Trophoblast cell (in vitro differentiated cells and primary cell): ENCODE measurements around the gene EHD4.

Experiments
- DNase-seq, 2 donors: peaks; one replicate each; pipeline ENCODE4 v3.0.0-alpha.2; 2016
- H2AFZ ChIP-seq: 2 replicates; pipeline ENCODE4 v1.6.1; 2013; ENCODE audit warnings: low read length, moderate library complexity, mild to moderate bottlenecking; ENCODE audit not compliant: insufficient read depth, poor library complexity
- H2AK5ac ChIP-seq: 2 replicates; pipeline ENCODE4 v1.6.1; 2013; ENCODE audit warnings: mild to moderate bottlenecking, low read length
- H2BK120ac ChIP-seq: 2 replicates; pipeline ENCODE4 v1.6.1; 2013; ENCODE audit warnings: low read length, mild to moderate bottlenecking, moderate library complexity; ENCODE audit not compliant: insufficient read depth, poor library complexity
- H2BK12ac ChIP-seq: 2 replicates; pipeline ENCODE4 v1.6.1; 2013; ENCODE audit warnings: mild to moderate bottlenecking, low read length, moderate library complexity
- H2BK5ac ChIP-seq: 2 replicates; pipeline ENCODE4 v1.6.1; 2013; ENCODE audit warnings: low read length, low read depth, moderate library complexity, mild to moderate bottlenecking; ENCODE audit not compliant: poor library complexity
- H3K14ac ChIP-seq: 2 replicates; pipeline ENCODE4 v1.6.1; 2013; ENCODE audit warnings: mild to moderate bottlenecking, low read length
- H3K18ac ChIP-seq: 2 replicates; pipeline ENCODE4 v1.6.1; 2013; ENCODE audit warnings: mild to moderate bottlenecking, low read length
- H3K23ac ChIP-seq: 2 replicates; pipeline ENCODE4 v1.6.1; 2013; ENCODE audit warnings: low read length
- H3K27ac ChIP-seq: 2 replicates; pipeline ENCODE4 v1.5.1; 2013; ENCODE audit warnings: low read depth, mild to moderate bottlenecking, inconsistent platforms, low read length, moderate library complexity
- H3K27me3 ChIP-seq: 2 replicates; pipeline ENCODE4 v1.6.1; 2013; ENCODE audit warnings: inconsistent platforms, mild to moderate bottlenecking, low read length, moderate library complexity; ENCODE audit not compliant: insufficient read depth
- H3K36me3 ChIP-seq, 2 experiments: 1 replicate in 1 of 2; 2 replicates in 1 of 2; pipeline ENCODE4 v1.6.1; 2013; ENCODE audit warnings: low read length in 2 of 2, mild to moderate bottlenecking in 2 of 2, moderate library complexity in 1 of 2; ENCODE audit not compliant: insufficient read depth in 2 of 2, control insufficient read depth in 1 of 2
- H3K4ac ChIP-seq: 2 replicates; pipeline ENCODE4 v1.6.1; 2013; ENCODE audit warnings: low read depth, mild to moderate bottlenecking, low read length, moderate library complexity
- H3K4me1 ChIP-seq, 2 experiments: 1 replicate in 1 of 2; 2 replicates in 1 of 2; pipeline ENCODE4 v1.6.1; 2013; ENCODE audit warnings: low read length in 2 of 2, mild to moderate bottlenecking in 2 of 2, moderate library complexity in 1 of 2; ENCODE audit not compliant: insufficient read depth in 2 of 2, control insufficient read depth in 1 of 2
- H3K4me2 ChIP-seq: 2 replicates; pipeline ENCODE4 v1.6.1; 2013; ENCODE audit warnings: inconsistent platforms, mild to moderate bottlenecking, low read length, moderate library complexity
- H3K4me3 ChIP-seq: 2 replicates; pipeline ENCODE4 v1.5.1; 2013; ENCODE audit warnings: mild to moderate bottlenecking, low read depth, low read length, inconsistent platforms
- H3K79me1 ChIP-seq: one replicate; pipeline ENCODE4 v1.6.1; 2013; ENCODE audit warnings: low read length
- H3K79me2 ChIP-seq: 2 replicates; pipeline ENCODE4 v1.6.1; 2013; ENCODE audit warnings: low read length, mild to moderate bottlenecking; ENCODE audit not compliant: control insufficient read depth, insufficient read depth, poor library complexity
- H3K9ac ChIP-seq: 2 replicates; pipeline ENCODE4 v1.6.1; 2013; ENCODE audit warnings: mild to moderate bottlenecking, low read length
- H3K9me3 ChIP-seq: 2 replicates; pipeline ENCODE4 v1.6.1; 2013; ENCODE audit warnings: low read depth, mild to moderate bottlenecking, control low read depth, inconsistent platforms, low read length; ENCODE audit not compliant: insufficient read depth
- H4K12ac ChIP-seq: 2 replicates; pipeline ENCODE4 v1.6.1; 2013; ENCODE audit warnings: low read depth, mild to moderate bottlenecking, low read length, moderate library complexity
- H4K8ac ChIP-seq: 2 replicates; pipeline ENCODE4 v1.6.1; 2013; ENCODE audit warnings: low read depth, mild to moderate bottlenecking, low read length, moderate library complexity
- H4K91ac ChIP-seq: one replicate; pipeline ENCODE4 v1.6.1; 2013; ENCODE audit warnings: low read depth, mild to moderate bottlenecking, low read length, moderate library complexity
- WGBS: extraction: QIAGEN DNeasy Blood & Tissue Kit; methylation state at CpG from one replicate; pipeline ENCODE4 v1.1.7; 2013; ENCODE audit warnings: missing lambda C conversion rate; ENCODE audit not compliant: insufficient read length, insufficient coverage; ENCODE audit errors: extremely low coverage; 5-methylcytosine and 5-hydroxymethylcytosine counted together

The EHD4 gene

DNA sequence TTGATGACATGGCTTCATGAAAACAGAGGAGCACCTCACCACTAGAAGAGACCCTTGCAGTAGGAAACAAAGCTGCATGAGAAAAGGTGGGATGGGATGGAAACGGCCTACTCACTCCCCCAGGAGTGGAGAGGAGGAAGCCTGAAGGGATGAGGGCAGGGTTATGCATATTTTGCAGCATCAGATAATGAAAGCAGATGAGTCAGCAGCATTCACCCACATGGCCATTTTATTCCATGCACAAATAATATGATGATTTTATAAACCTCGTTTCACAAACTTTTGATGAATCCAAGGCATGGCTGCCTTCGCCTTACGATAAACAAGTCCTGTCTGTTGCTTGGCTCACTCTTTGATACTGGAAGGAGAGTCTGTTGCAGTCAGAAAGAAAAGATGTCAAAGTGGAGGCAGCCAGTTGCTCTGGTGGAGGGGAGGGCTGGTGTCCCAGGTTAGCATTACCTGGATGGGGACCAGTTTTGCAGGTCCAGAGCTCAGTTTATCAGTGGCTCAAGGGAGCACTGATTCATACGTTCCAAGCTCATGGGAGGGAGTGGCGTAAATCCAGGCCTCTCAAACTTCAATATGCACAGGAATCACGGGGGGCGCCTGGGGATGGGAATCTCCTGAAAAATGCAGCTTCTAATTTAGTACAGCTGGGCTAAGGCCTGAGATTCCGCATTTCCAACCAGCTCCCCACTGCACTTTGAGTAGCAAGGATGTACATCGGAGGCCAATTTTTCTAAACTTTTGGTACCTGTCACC, 9.2 kb upstream of the EHD4 start:
- H3K4me1 ChIP-seq, result peaks cover 17 to 21% of the 10 kb centered on the region in 2 experiments
- H2AFZ ChIP-seq, result no peak overlapping the region
- H3K79me1 ChIP-seq, result peaks cover 7% of the 10 kb centered on the region
- no peak overlapping the region for H4K8ac ChIP-seq
- no peak overlapping the region for H2BK12ac ChIP-seq
- H3K4me3 ChIP-seq, result no peak overlapping the region
- H3K23ac ChIP-seq, result no peak overlapping the region
- no peak overlapping the region for H2AK5ac ChIP-seq
- no peaks in the 10 kb centered on the region for H3K79me2 ChIP-seq
- H3K18ac ChIP-seq, result no peak overlapping the region
- H3K4ac ChIP-seq, result no peak overlapping the region
- H3K36me3 ChIP-seq, result no peaks in the 10 kb centered on the region
- no CpG with 5 or more reads among the region's 10 CpGs for WGBS
- H2BK120ac ChIP-seq, result no peak overlapping the region
- no peaks in the 10 kb centered on the region for H3K9me3 ChIP-seq
- H2BK5ac ChIP-seq, result no peak overlapping the region
- H4K91ac ChIP-seq, result no peak overlapping the region
- H3K9ac ChIP-seq, result no peak overlapping the region
- no peaks in the 10 kb centered on the region for H3K27me3 ChIP-seq
- no peak overlapping the region for H3K14ac ChIP-seq
- no peak overlapping the region for H4K12ac ChIP-seq
- no peak overlapping the region for H3K27ac ChIP-seq
- no peak overlapping the region for H3K4me2 ChIP-seq
- DNase-seq, result peak; percentile 45 to 73

DNA sequence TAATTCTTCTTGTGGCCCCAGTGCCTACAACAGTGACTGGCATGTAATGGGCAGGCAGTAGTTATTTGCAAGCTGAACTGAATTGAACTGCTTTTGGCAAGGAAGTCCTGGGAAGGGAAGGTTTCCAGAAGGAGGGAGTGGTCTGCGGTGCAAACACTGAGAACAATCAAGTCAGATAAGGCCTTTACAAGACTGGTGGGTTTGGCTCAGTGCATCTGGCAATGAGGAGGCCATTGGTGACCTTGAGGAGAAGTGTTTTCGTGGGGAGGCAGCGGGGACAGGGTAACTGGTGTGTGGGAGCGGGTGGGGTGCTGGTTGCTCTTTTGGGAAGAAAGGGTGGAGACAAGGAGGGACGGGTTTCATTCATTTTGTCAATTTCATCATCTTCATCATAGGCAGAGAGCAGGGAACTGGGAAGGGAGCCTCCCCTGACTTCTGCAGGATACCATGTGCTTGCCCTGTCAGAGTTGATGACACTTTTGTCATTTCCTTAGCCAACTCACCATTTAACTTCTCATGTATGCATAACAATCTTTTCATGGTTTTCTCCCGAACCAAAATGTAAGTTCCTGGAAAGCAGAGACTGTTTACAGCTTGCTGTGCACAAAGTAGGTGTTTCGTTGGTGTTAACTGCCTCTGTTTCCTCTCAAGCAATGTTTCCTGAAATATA, 8.4 kb upstream of the EHD4 start:
- H3K79me2 ChIP-seq, result no peaks in the 10 kb centered on the region
- no peak for DNase-seq
- H3K4me3 ChIP-seq, result no peak overlapping the region
- H3K14ac ChIP-seq, result peak overlapping the region; percentile 26
- peak overlapping the region; percentile 70 for H4K91ac ChIP-seq
- H2AFZ ChIP-seq, result no peak overlapping the region
- no peak overlapping the region for H3K4ac ChIP-seq
- no peak overlapping the region for H4K12ac ChIP-seq
- peaks cover 17 to 21% of the 10 kb centered on the region in 2 experiments for H3K4me1 ChIP-seq
- H2BK12ac ChIP-seq, result peak overlapping the region; percentile 29
- H4K8ac ChIP-seq, result peak overlapping the region; percentile 25
- no peak overlapping the region for H3K18ac ChIP-seq
- H2BK120ac ChIP-seq, result peak overlapping the region; percentile 26
- no peak overlapping the region for H2AK5ac ChIP-seq
- WGBS, result no CpG with 5 or more reads among the region's 7 CpGs
- H3K9me3 ChIP-seq, result no peaks in the 10 kb centered on the region
- H3K9ac ChIP-seq, result no peak overlapping the region
- peaks cover 7% of the 10 kb centered on the region for H3K79me1 ChIP-seq
- H3K23ac ChIP-seq, result no peak overlapping the region
- peak overlapping the region; percentile 16 for H2BK5ac ChIP-seq
- H3K36me3 ChIP-seq, result no peaks in the 10 kb centered on the region
- no peak overlapping the region for H3K4me2 ChIP-seq
- no peak overlapping the region for H3K27ac ChIP-seq
- no peaks in the 10 kb centered on the region for H3K27me3 ChIP-seq

DNA sequence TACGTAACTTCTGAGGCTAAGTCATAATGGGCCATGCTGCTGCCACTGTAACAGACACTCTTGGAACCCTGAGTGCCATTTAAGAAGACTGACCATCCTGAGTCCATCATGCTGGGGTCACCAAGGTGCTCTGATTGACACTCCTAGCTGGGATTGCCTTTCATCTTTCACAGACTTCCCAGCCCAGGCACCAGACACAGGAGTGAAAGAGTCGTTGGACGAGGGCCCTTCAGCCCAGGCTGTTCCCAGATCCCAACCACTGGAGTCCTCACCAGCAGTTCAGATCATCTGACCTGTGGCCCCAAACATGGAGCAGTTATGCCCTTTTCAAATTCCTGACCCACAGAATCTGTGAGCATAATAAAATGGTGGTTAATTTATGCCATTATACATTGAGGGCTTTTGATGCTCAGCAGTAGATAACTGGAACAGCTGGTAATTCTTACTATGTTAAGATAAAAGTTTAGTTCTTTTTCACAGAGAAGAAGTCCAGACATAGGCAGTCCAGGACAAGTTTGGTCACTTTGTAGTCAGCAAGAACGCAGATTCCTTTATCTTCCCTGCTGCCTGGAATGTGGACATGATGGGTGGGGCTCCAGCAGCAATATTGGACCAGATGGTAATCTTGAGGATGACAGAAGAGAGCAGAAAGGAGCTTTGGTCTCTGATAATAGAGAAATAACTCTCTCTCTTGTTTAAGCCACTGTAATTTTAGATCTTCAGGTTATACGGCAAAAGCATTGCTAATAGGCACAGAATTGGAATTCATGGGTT, 7.3 kb upstream of the EHD4 start:
- Histone ChIP-seq H2AFZ (no peak overlapping the region), H2BK12ac (no peak overlapping the region), H3K4me2 (no peak overlapping the region), H3K9me3 (no peaks in the 10 kb centered on the region), H3K23ac (no peak overlapping the region), H3K79me2 (no peaks in the 10 kb centered on the region), H3K14ac (no peak overlapping the region), H2BK5ac (no peak overlapping the region), H3K9ac (no peak overlapping the region), H4K91ac (no peak overlapping the region), H3K4me1 (peaks cover 17 to 21% of the 10 kb centered on the region in 2 experiments), H4K8ac (no peak overlapping the region), H3K18ac (no peak overlapping the region), H4K12ac (no peak overlapping the region), H3K4ac (no peak overlapping the region), H2BK120ac (no peak overlapping the region), H3K27me3 (no peaks in the 10 kb centered on the region), H3K27ac (peak overlapping the region; percentile 49), H3K4me3 (no peak overlapping the region), H3K36me3 (no peaks in the 10 kb centered on the region), H2AK5ac (no peak overlapping the region), H3K79me1 (peaks cover 7% of the 10 kb centered on the region)
- DNase-seq, result peak; percentile 79 to 92
- WGBS, result no CpG with 5 or more reads among the region's 5 CpGs

DNA sequence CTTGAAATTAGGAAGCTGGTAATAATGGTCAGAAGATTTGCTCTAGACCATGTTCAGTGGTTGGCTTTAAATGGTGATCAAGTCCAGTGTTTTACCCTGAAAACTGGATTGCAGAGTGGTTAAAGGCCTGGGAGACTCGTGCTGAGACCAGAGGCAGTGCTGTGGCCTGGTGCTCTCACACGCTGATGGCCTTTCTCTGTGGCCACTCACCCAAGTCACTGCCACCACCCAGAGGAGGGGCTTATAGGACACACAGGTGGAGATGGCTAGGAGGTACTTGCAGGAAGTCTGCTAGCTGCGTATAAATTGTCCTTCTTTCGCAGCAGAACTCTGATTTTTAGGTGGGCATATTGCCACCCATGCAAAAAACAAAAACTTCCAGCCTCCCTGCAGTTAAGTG, 6.2 kb upstream of the EHD4 start:
- H3K4me2 ChIP-seq, result no peak overlapping the region
- no peak overlapping the region for H3K23ac ChIP-seq
- H3K27me3 ChIP-seq, result no peaks in the 10 kb centered on the region
- H4K91ac ChIP-seq, result no peak overlapping the region
- H2BK120ac ChIP-seq, result no peak overlapping the region
- H2BK5ac ChIP-seq, result no peak overlapping the region
- H3K4me1 ChIP-seq, result peaks cover 17 to 21% of the 10 kb centered on the region in 2 experiments
- H3K4ac ChIP-seq, result no peak overlapping the region
- H3K18ac ChIP-seq, result no peak overlapping the region
- H3K79me1 ChIP-seq, result peaks cover 7% of the 10 kb centered on the region
- no CpG with 5 or more reads among the region's 4 CpGs for WGBS
- H3K36me3 ChIP-seq, result no peaks in the 10 kb centered on the region
- DNase-seq, result no peak
- H3K9ac ChIP-seq, result no peak overlapping the region
- no peak overlapping the region for H3K4me3 ChIP-seq
- H3K9me3 ChIP-seq, result no peaks in the 10 kb centered on the region
- H3K79me2 ChIP-seq, result no peaks in the 10 kb centered on the region
- H4K8ac ChIP-seq, result no peak overlapping the region
- H2AK5ac ChIP-seq, result no peak overlapping the region
- no peak overlapping the region for H4K12ac ChIP-seq
- no peak overlapping the region for H2AFZ ChIP-seq
- H3K27ac ChIP-seq, result no peak overlapping the region
- H3K14ac ChIP-seq, result no peak overlapping the region
- H2BK12ac ChIP-seq, result no peak overlapping the region
